Stimulated activated naive B cell treated with anti-CD40 and anti-IgM and Interleukin-4, amounts not matched to agents 10 μg/mL and 1 μg/mL and 100 μg/mL, for 72 hours (primary cell): Measurements from ENCODE around the gene AGTRAP.

ENCODE experiments used
- ATAC-seq, 2 donors: fragments of 150-1000 bp; cut with Tn5 transposase; replicated peaks; 2 replicates each; pipeline ENCODE4 v1.10.0; 2021; ENCODE audit warnings: moderate library complexity in 1 of 2
- DNase-seq: peaks from one replicate; pipeline ENCODE4 v3.0.0; 2021
- H3K27ac Mint-ChIP-seq: one replicate; pipeline ENCODE4 v1.8.0; 2022; ENCODE audit warnings: mild to moderate bottlenecking, mixed read lengths
- H3K27me3 Mint-ChIP-seq, 2 donors: one replicate each; pipeline ENCODE4 v1.8.0; 2022; ENCODE audit warnings: mixed read lengths in 2 of 2
- H3K36me3 Mint-ChIP-seq, 2 donors: one replicate each; pipeline ENCODE4 v1.8.0; 2022; ENCODE audit warnings: mixed read lengths in 2 of 2, mild to moderate bottlenecking in 1 of 2
- H3K4me1 Mint-ChIP-seq, 2 donors: one replicate each; pipeline ENCODE4 v1.8.0; 2022; ENCODE audit warnings: mixed read lengths in 2 of 2, mild to moderate bottlenecking in 1 of 2
- H3K4me3 Mint-ChIP-seq, 2 donors: one replicate each; pipeline ENCODE4 v1.8.0; 2022; ENCODE audit warnings: mild to moderate bottlenecking in 2 of 2, mixed read lengths in 2 of 2, moderate library complexity in 1 of 2
- H3K9me3 Mint-ChIP-seq, 2 donors: one replicate each; pipeline ENCODE4 v1.8.0; 2022; ENCODE audit warnings: mixed read lengths in 2 of 2, mild to moderate bottlenecking in 1 of 2

AGTRAP gene

GRCh38 chr1:11752359-11753088, 16.6 kb downstream of the AGTRAP start:
- ATAC-seq (no peak), DNase-seq (no peak)
- no peak overlapping the region for H3K27ac Mint-ChIP-seq
- peaks cover 0 to 17% of the 10 kb centered on the region in 2 donors for H3K36me3 Mint-ChIP-seq
- peaks cover 5% of the 10 kb centered on the region in 2 donors for H3K4me1 Mint-ChIP-seq
- H3K4me3 Mint-ChIP-seq: no peak overlapping the region
- no peaks in the 10 kb centered on the region for H3K9me3 Mint-ChIP-seq
- H3K27me3 Mint-ChIP-seq: peaks cover 9 to 12% of the 10 kb centered on the region in 2 donors

- no peak for DNase-seq
- H3K4me1 Mint-ChIP-seq: peaks cover 5% of the 10 kb centered on the region in 2 donors
- peak overlapping the region; percentile 47 for H3K27ac Mint-ChIP-seq
- H3K27me3 Mint-ChIP-seq: peaks cover 14 to 16% of the 10 kb centered on the region in 2 donors
- no peak for ATAC-seq
- no peaks in the 10 kb centered on the region for H3K9me3 Mint-ChIP-seq
- H3K4me3 Mint-ChIP-seq: no peak overlapping the region
- peaks cover 2 to 12% of the 10 kb centered on the region in 2 donors for H3K36me3 Mint-ChIP-seq
These were observed 17.7 kb downstream of the AGTRAP start for GRCh38 chr1:11753555-11754208.

- peaks cover 32 to 33% of the 10 kb centered on the region in 2 donors for H3K27me3 Mint-ChIP-seq
- H3K36me3 Mint-ChIP-seq: peaks cover 0 to 2% of the 10 kb centered on the region in 2 donors
- H3K27ac Mint-ChIP-seq: no peak overlapping the region
- H3K9me3 Mint-ChIP-seq: no peaks in the 10 kb centered on the region
- peaks cover 0 to 5% of the 10 kb centered on the region in 2 donors for H3K4me1 Mint-ChIP-seq
- DNase-seq (no peak), ATAC-seq (no peak)
- H3K4me3 Mint-ChIP-seq: no peak overlapping the region
These were observed 21.1 kb downstream of the AGTRAP start for GRCh38 chr1:11757047-11757446.

GRCh38 chr1:11759791-11760190, 23.9 kb downstream of the AGTRAP start:
- Mint-ChIP-seq H3K36me3 (peaks cover 0 to 2% of the 10 kb centered on the region in 2 donors), H3K27me3 (peaks cover 47 to 49% of the 10 kb centered on the region in 2 donors), H3K27ac (no peak overlapping the region), H3K9me3 (no peaks in the 10 kb centered on the region), H3K4me3 (no peak overlapping the region), H3K4me1 (peaks cover 0 to 6% of the 10 kb centered on the region in 2 donors)
- DNase-seq: no peak
- no peak for ATAC-seq

GRCh38 chr1:11761285-11761684, 25.3 kb downstream of the AGTRAP start:
- Mint-ChIP-seq H3K9me3 (no peaks in the 10 kb centered on the region), H3K27me3 (peaks cover 42 to 44% of the 10 kb centered on the region in 2 donors), H3K27ac (no peak overlapping the region), H3K36me3 (peaks cover 0 to 2% of the 10 kb centered on the region in 2 donors), H3K4me1 (peaks cover 0 to 6% of the 10 kb centered on the region in 2 donors), H3K4me3 (no peak overlapping the region)
- ATAC-seq (no peak), DNase-seq (no peak)

GRCh38 chr1:11761988-11762406, 26.1 kb downstream of the AGTRAP start, which contains the start of gene C1orf167:
Gene C1orf167 (plus strand): TSS chr1:11762193. CDS start chr1:11764401, 2,208 bp downstream.
- H3K4me1 Mint-ChIP-seq: peaks cover 0 to 6% of the 10 kb centered on the region in 2 donors
- DNase-seq: no peak
- H3K9me3 Mint-ChIP-seq: no peaks in the 10 kb centered on the region
- no peak within 1 kb of the TSS for H3K27ac Mint-ChIP-seq
- peaks cover 0 to 2% of the 10 kb centered on the region in 2 donors for H3K36me3 Mint-ChIP-seq
- peak within 1 kb of the TSS in 1 of 2 donors; percentile 10 for H3K4me3 Mint-ChIP-seq
- ATAC-seq: peak; percentile 63 to 67
- H3K27me3 Mint-ChIP-seq: peaks cover 38 to 42% of the 10 kb centered on the region in 2 donors

GRCh38 chr1:11764115-11764514, 28.2 kb downstream of the AGTRAP start:
- Mint-ChIP-seq H3K27ac (no peak overlapping the region), H3K4me1 (peaks cover 0 to 6% of the 10 kb centered on the region in 2 donors), H3K36me3 (no peaks in the 10 kb centered on the region), H3K27me3 (peaks cover 32 to 35% of the 10 kb centered on the region in 2 donors), H3K4me3 (no peak overlapping the region), H3K9me3 (no peaks in the 10 kb centered on the region)
- ATAC-seq (no peak), DNase-seq (no peak)

GRCh38 chr1:11764519-11764918, 28.6 kb downstream of the AGTRAP start:
- Mint-ChIP-seq H3K4me1 (peaks cover 0 to 6% of the 10 kb centered on the region in 2 donors), H3K27me3 (peaks cover 32 to 35% of the 10 kb centered on the region in 2 donors), H3K4me3 (no peak overlapping the region), H3K9me3 (no peaks in the 10 kb centered on the region), H3K27ac (no peak overlapping the region), H3K36me3 (no peaks in the 10 kb centered on the region)
- ATAC-seq (no peak), DNase-seq (no peak)

- H3K27ac Mint-ChIP-seq: peak overlapping the region; percentile 11
- H3K36me3 Mint-ChIP-seq: no peaks in the 10 kb centered on the region
- DNase-seq (no peak), ATAC-seq (no peak)
- H3K27me3 Mint-ChIP-seq: peaks cover 26 to 28% of the 10 kb centered on the region in 2 donors
- peaks cover 0 to 6% of the 10 kb centered on the region in 2 donors for H3K4me1 Mint-ChIP-seq
- no peaks in the 10 kb centered on the region for H3K9me3 Mint-ChIP-seq
- no peak overlapping the region for H3K4me3 Mint-ChIP-seq
These were observed 29.9 kb downstream of the AGTRAP start for GRCh38 chr1:11765661-11766428.

GRCh38 chr1:11766429-11766776, 30.5 kb downstream of the AGTRAP start:
- H3K4me1 Mint-ChIP-seq: peaks cover 0 to 6% of the 10 kb centered on the region in 2 donors
- no peak for ATAC-seq
- peaks cover 21 to 23% of the 10 kb centered on the region in 2 donors for H3K27me3 Mint-ChIP-seq
- no peak overlapping the region for H3K27ac Mint-ChIP-seq
- H3K4me3 Mint-ChIP-seq: no peak overlapping the region
- no peaks in the 10 kb centered on the region for H3K9me3 Mint-ChIP-seq
- DNase-seq: no peak
- H3K36me3 Mint-ChIP-seq: no peaks in the 10 kb centered on the region

GRCh38 chr1:11767922-11768704, 32.2 kb downstream of the AGTRAP start:
- H3K9me3 Mint-ChIP-seq: no peaks in the 10 kb centered on the region
- H3K4me1 Mint-ChIP-seq: peaks cover 2 to 8% of the 10 kb centered on the region in 2 donors
- H3K27me3 Mint-ChIP-seq: peaks cover 5 to 6% of the 10 kb centered on the region in 2 donors
- DNase-seq: no peak
- H3K27ac Mint-ChIP-seq: no peak overlapping the region
- no peak for ATAC-seq
- H3K36me3 Mint-ChIP-seq: no peaks in the 10 kb centered on the region
- H3K4me3 Mint-ChIP-seq: no peak overlapping the region

GRCh38 chr1:11768821-11769220, 32.9 kb downstream of the AGTRAP start:
- H3K27ac Mint-ChIP-seq: no peak overlapping the region
- peaks cover under 1% of the 10 kb centered on the region in 2 donors for H3K27me3 Mint-ChIP-seq

GRCh38 chr1:11769274-11769673, 33.3 kb downstream of the AGTRAP start:
- Mint-ChIP-seq H3K27ac (no peak overlapping the region), H3K4me1 (peaks cover 2 to 8% of the 10 kb centered on the region in 2 donors), H3K27me3 (peaks cover 0 to under 1% of the 10 kb centered on the region in 2 donors), H3K9me3 (no peaks in the 10 kb centered on the region), H3K36me3 (no peaks in the 10 kb centered on the region), H3K4me3 (no peak overlapping the region)
- ATAC-seq (no peak), DNase-seq (no peak)

More at GRCh38 chr1:11768821-11769220, 32.9 kb downstream of the AGTRAP start:
- no peak overlapping the region for H3K4me3 Mint-ChIP-seq
- ATAC-seq (no peak), DNase-seq (no peak)
- H3K9me3 Mint-ChIP-seq: no peaks in the 10 kb centered on the region
- H3K36me3 Mint-ChIP-seq: no peaks in the 10 kb centered on the region
- peaks cover 2 to 8% of the 10 kb centered on the region in 2 donors for H3K4me1 Mint-ChIP-seq
